ENCODE measurements around the gene CNNM1. TPM values are rescaled to one million over a fixed set of nuclear protein-coding genes. Genes with fewer than 3 reads are reported as not detected.

The CNNM1 gene
- total RNA-seq, 1 donor from 2014 or later, result 0.35 TPM

GRCh38 chr10:99347672-99348071 lies 18.5 kb downstream of the CNNM1 start:
- H3K27me3 ChIP-seq (ENCODE audit: low read depth), result no peaks in the 10 kb centered on the region
- no peaks in the 10 kb centered on the region for H3K9me3 ChIP-seq
- no peak for ATAC-seq
- H3K27ac ChIP-seq, result no peak overlapping the region
- H3K36me3 ChIP-seq, result no peaks in the 10 kb centered on the region
- DNase-seq, result no peak
- intact Hi-C loops (cut with DNase I), result no loop called here
- H3K4me1 ChIP-seq, result no peaks in the 10 kb centered on the region
- no peak for TF ChIP-seq CTCF (IDR thresholded peaks at IDR 0.05)
- H3K4me3 ChIP-seq, result no peak overlapping the region

- Histone ChIP-seq H3K36me3 (no peaks in the 10 kb centered on the region), H3K9me3 (no peaks in the 10 kb centered on the region), H3K27me3 (ENCODE audit: low read depth) (no peaks in the 10 kb centered on the region), H3K4me1 (no peaks in the 10 kb centered on the region), H3K4me3 (no peak overlapping the region), H3K27ac (no peak overlapping the region)
- no peak for DNase-seq
- no peak for TF ChIP-seq CTCF (IDR thresholded peaks at IDR 0.05)
- intact Hi-C loops (cut with DNase I), result no loop called here
- ATAC-seq, result no peak
Observed at GRCh38 chr10:99353182-99353581, 24.0 kb downstream of the CNNM1 start.

GRCh38 chr10:99357691-99358090 lies 28.5 kb downstream of the CNNM1 start:
- H3K27ac ChIP-seq, result no peak overlapping the region
- H3K27me3 ChIP-seq (ENCODE audit: low read depth), result no peaks in the 10 kb centered on the region
- TF ChIP-seq CTCF (IDR thresholded peaks at IDR 0.05), result no peak
- H3K4me1 ChIP-seq, result no peaks in the 10 kb centered on the region
- intact Hi-C loops (cut with DNase I), result no loop called here
- DNase-seq (no peak), ATAC-seq (no peak)
- no peaks in the 10 kb centered on the region for H3K36me3 ChIP-seq
- no peaks in the 10 kb centered on the region for H3K9me3 ChIP-seq
- no peak overlapping the region for H3K4me3 ChIP-seq

- no peak for TF ChIP-seq CTCF (IDR thresholded peaks at IDR 0.05)
- Histone ChIP-seq H3K27ac (no peak overlapping the region), H3K9me3 (no peaks in the 10 kb centered on the region), H3K4me3 (no peak overlapping the region), H3K4me1 (no peaks in the 10 kb centered on the region), H3K36me3 (no peaks in the 10 kb centered on the region), H3K27me3 (ENCODE audit: low read depth) (no peaks in the 10 kb centered on the region)
- ATAC-seq (no peak), DNase-seq (no peak)
- intact Hi-C loops (cut with DNase I), result no loop called here
Observed at GRCh38 chr10:99358101-99358500, 28.9 kb downstream of the CNNM1 start.

GRCh38 chr10:99360934-99361333 lies 31.8 kb downstream of the CNNM1 start:
- ATAC-seq, result no peak
- intact Hi-C loops (cut with DNase I), result no loop called here
- no peak for DNase-seq
- H3K4me1 ChIP-seq, result no peaks in the 10 kb centered on the region
- TF ChIP-seq CTCF (IDR thresholded peaks at IDR 0.05), result no peak
- H3K36me3 ChIP-seq, result no peaks in the 10 kb centered on the region
- no peaks in the 10 kb centered on the region for H3K27me3 ChIP-seq (ENCODE audit: low read depth)
- no peak overlapping the region for H3K4me3 ChIP-seq
- H3K27ac ChIP-seq, result no peak overlapping the region
- H3K9me3 ChIP-seq, result no peaks in the 10 kb centered on the region

- H3K36me3 ChIP-seq, result no peaks in the 10 kb centered on the region
- no peak for ATAC-seq
- intact Hi-C loops (cut with DNase I), result no loop called here
- DNase-seq, result no peak
- no peak for TF ChIP-seq CTCF (IDR thresholded peaks at IDR 0.05)
- no peak overlapping the region for H3K4me3 ChIP-seq
- H3K27ac ChIP-seq, result no peak overlapping the region
- H3K27me3 ChIP-seq (ENCODE audit: low read depth), result no peaks in the 10 kb centered on the region
- H3K9me3 ChIP-seq, result no peaks in the 10 kb centered on the region
- no peaks in the 10 kb centered on the region for H3K4me1 ChIP-seq
Observed at GRCh38 chr10:99364125-99364524, 35.0 kb downstream of the CNNM1 start.
